PC-3 (cell line): ENCODE results near the gene POU2F1. TPM values are rescaled to one million over a fixed set of nuclear protein-coding genes. Genes with fewer than 3 reads are reported as not detected.

ENCODE experiments used
- ATAC-seq: fragments of 200-7000 bp; cut with Tn5 transposase; 2 replicates; pipeline ENCODE4 v1.9.1; 2020; ENCODE audit warnings: mild to moderate bottlenecking, moderate library complexity
- BruUV-seq: library from RNA; stranded (reverse); fragments of 400-500 nt; replicated peaks from 2 replicates; lab custom pipeline; 2021; lab: Mats Ljungman, UMichigan
- CTCF ChIA-PET: fragments of 300-600 bp; sonication (Branson Sonifier 250); formaldehyde crosslinking; loops from one replicate; lab custom pipeline; 2022; ENCODE audit warnings: antibody characterized with exemption; lab: Charles Lee
- POLR2A ChIA-PET: fragments of 300-600 bp; sonication (Branson Sonifier 250); formaldehyde crosslinking; loops from one replicate; lab custom pipeline; 2022; ENCODE audit warnings: antibody characterized with exemption; ENCODE audit not compliant: unreplicated experiment; lab: Charles Lee
- DNase-seq: peaks from one replicate; pipeline ENCODE4 v3.0.0-alpha.2; 2015
- H2AFZ ChIP-seq: fragments of 300-600 bp; sonication (generic); 2 replicates; pipeline ENCODE4 v1.6.0; 2016; ENCODE audit warnings: antibody characterized with exemption, low read length
- H3F3A ChIP-seq: fragments of 300-600 bp; sonication (generic); one replicate; pipeline ENCODE4 v1.6.0; 2017; ENCODE audit warnings: antibody characterized with exemption, low read length, control low read depth, mild to moderate bottlenecking; ENCODE audit not compliant: unreplicated experiment
- H3K27ac ChIP-seq: fragments of 300-600 bp; sonication (generic); 2 replicates; pipeline ENCODE4 v1.5.1; 2016; ENCODE audit warnings: mild to moderate bottlenecking, low read length
- H3K27me3 ChIP-seq: fragments of 300-600 bp; sonication (generic); 2 replicates; pipeline ENCODE4 v1.6.1; 2016; ENCODE audit warnings: low read length, mixed read lengths
- H3K36me3 ChIP-seq: fragments of 300-600 bp; sonication (generic); 2 replicates; pipeline ENCODE4 v1.6.1; 2016; ENCODE audit warnings: low read depth, mixed run types, low read length, mixed read lengths
- H3K4me1 ChIP-seq: fragments of 300-600 bp; sonication (generic); 2 replicates; pipeline ENCODE4 v1.5.1; 2016; ENCODE audit warnings: low read length; ENCODE audit not compliant: insufficient read depth
- H3K4me2 ChIP-seq: fragments of 300-600 bp; sonication (generic); 2 replicates; pipeline ENCODE4 v1.6.0; 2016; ENCODE audit warnings: low read length
- H3K4me3 ChIP-seq: fragments of 300-600 bp; sonication (generic); 2 replicates; pipeline ENCODE4 v1.5.1; 2016; ENCODE audit warnings: mild to moderate bottlenecking, low read length, mixed read lengths
- H3K79me2 ChIP-seq: fragments of 300-600 bp; sonication (generic); 2 replicates; pipeline ENCODE4 v1.6.1; 2017; ENCODE audit warnings: low read length, mixed read lengths
- H3K9ac ChIP-seq: fragments of 300-600 bp; sonication (generic); 2 replicates; pipeline ENCODE4 v1.6.0; 2016; ENCODE audit warnings: mild to moderate bottlenecking, low read length
- H3K9me2 ChIP-seq: fragments of 300-600 bp; sonication (generic); replicated peaks from 2 replicates; pipeline ENCODE4 v1.6.1; 2016; ENCODE audit warnings: mixed run types, low read length, mixed read lengths
- H3K9me3 ChIP-seq: fragments of 300-600 bp; sonication (generic); 2 replicates; pipeline ENCODE4 v1.6.1; 2016; ENCODE audit warnings: low read length, mixed read lengths
- H4K20me1 ChIP-seq: fragments of 300-600 bp; sonication (generic); 2 replicates; pipeline ENCODE4 v1.6.1; 2016; ENCODE audit warnings: low read length, mixed read lengths
- CTCF ChIP-seq: fragments of 300-600 bp; sonication (generic); conservative IDR thresholded peaks from 2 replicates; pipeline ENCODE4 v1.5.1; 2017; ENCODE audit warnings: antibody characterized with exemption, low read depth, mild to moderate bottlenecking, low read length
- EZH2 ChIP-seq: fragments of 300-600 bp; sonication (generic); IDR thresholded peaks from one replicate; pipeline ENCODE4 v1.6.1; 2017; ENCODE audit warnings: antibody characterized with exemption, mild to moderate bottlenecking, low read length; ENCODE audit not compliant: unreplicated experiment
- EZH2phosphoT487 ChIP-seq: fragments of 300-600 bp; sonication (generic); IDR thresholded peaks from 2 replicates; pipeline ENCODE4 v1.6.1; 2018; ENCODE audit warnings: mild to moderate bottlenecking, antibody characterized with exemption, low read length, borderline replicate concordance
- intact Hi-C: fragments of 100-400 bp; cut with micrococcal nuclease; formaldehyde crosslinking; loops from 2 replicates; pipeline ENCODE4 v1.9.0; 2023
- total RNA-seq: library from RNA; depleted of rRNA; stranded (reverse); fragments of >200 nt; gene quantifications from 2 replicates; pipeline ENCODE4 v1.2.3, GENCODE V29; 2014

Gene POU2F1
- total RNA-seq, 1 experiment from 2014 or later: 8.7 TPM

- H3K79me2 ChIP-seq: peaks cover 36% of the 10 kb centered on the region
- BruUV-seq: no TSS peak
- H3K9me2 ChIP-seq: no peaks in the 10 kb centered on the region
- DNase-seq (no peak), ATAC-seq (no peak)
- H3K4me2 ChIP-seq: no peak overlapping the region
- ChIA-PET CTCF (no interaction called here), POLR2A (interaction anchor here (0.5 kb wide), 1 partner anchor 696 kb away, joined by 4 read pairs; no protein-coding TSS in a partner anchor)
- H3K4me3 ChIP-seq: no peak overlapping the region
- no peak overlapping the region for H3K9ac ChIP-seq
- no peaks in the 10 kb centered on the region for H3K9me3 ChIP-seq
- peaks cover 12% of the 10 kb centered on the region; the same call in 1 of the 2 replicates for H3K4me1 ChIP-seq
- intact Hi-C loops: no loop called here
- no peaks in the 10 kb centered on the region for H3K27me3 ChIP-seq
- TF ChIP-seq CTCF: no peak
- no peak for TF ChIP-seq EZH2phosphoT487
- TF ChIP-seq EZH2: no peak
- H3K27ac ChIP-seq: no peak overlapping the region
- H3K36me3 ChIP-seq: no peaks in the 10 kb centered on the region
- no peaks in the 10 kb centered on the region for H3F3A ChIP-seq
- no peak overlapping the region for H2AFZ ChIP-seq
- H4K20me1 ChIP-seq: no peaks in the 10 kb centered on the region
Measured at GRCh38 chr1:167301355-167301754, 80.7 kb downstream of the POU2F1 start.

GRCh38 chr1:167304165-167304564, 83.5 kb downstream of the POU2F1 start:
- H4K20me1 ChIP-seq: no peaks in the 10 kb centered on the region; the same call in 1 of the 2 replicates

More at GRCh38 chr1:167304165-167304564, 83.5 kb downstream of the POU2F1 start:
- Histone ChIP-seq H3K4me1 (0 out of 2 replicates have a peak, but pooled peaks cover 8% of the 10 kb centered on the region), H3K36me3 (no peaks in the 10 kb centered on the region), H2AFZ (no peak overlapping the region), H3K4me2 (no peak overlapping the region), H3K4me3 (no peak overlapping the region), H3F3A (no peaks in the 10 kb centered on the region), H3K27ac (no peak overlapping the region), H3K27me3 (no peaks in the 10 kb centered on the region), H3K9me2 (no peaks in the 10 kb centered on the region), H3K79me2 (peaks cover 38% of the 10 kb centered on the region), H3K9me3 (no peaks in the 10 kb centered on the region), H3K9ac (no peak overlapping the region)
- TF ChIP-seq EZH2 (no peak), CTCF (no peak), EZH2phosphoT487 (no peak)
- ChIA-PET POLR2A (no interaction called here), CTCF (no interaction called here)
- ATAC-seq (no peak), DNase-seq (no peak)
- BruUV-seq: no TSS peak
- intact Hi-C loops: no loop called here
